Measurements from ENCODE around the gene RHO. TPM values are rescaled to one million over a fixed set of nuclear protein-coding genes. Genes with fewer than 3 reads are reported as not detected.

Gene RHO
- polyA plus RNA-seq, 1 of the 3 experiments (the other 2 are of a cell fraction): not detected

DNA sequence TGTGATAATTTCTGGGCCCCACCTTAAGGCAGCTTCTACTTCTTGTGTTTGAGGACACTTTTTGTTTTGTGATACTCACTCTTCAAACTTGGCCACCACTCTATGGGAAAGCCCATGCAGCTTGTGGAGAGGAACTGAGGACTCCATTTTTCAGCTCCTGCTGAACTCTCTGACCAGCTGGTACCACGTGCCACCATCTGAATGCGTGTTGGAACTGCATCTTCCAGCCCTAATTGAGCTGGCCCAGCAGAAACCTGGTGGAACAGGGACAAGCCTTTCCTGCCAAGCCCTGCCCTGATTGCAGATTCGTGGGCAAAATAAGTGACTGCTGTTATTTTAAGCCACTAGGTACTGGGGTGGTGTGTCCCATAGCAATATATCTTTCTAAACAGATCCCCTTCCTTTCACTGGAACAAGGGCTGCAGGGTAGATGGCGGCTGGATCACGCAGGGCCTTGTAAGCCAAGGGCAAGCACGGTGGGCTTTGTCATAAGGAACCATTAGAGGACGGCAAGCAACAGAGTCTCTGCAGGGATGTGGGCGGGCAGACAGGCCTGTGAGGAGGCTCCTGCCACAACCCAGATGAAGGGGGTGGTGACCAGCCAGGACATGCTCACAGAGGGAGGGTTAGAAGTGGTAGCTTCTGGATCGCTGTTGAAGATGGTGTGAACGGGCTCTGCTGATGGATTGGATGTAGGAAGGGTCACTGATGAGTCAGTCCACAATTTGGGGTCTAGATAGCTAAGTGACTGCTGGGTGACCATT is 24.0 kb downstream of the RHO start:
- POLR2A ChIA-PET: no interaction called here
- DNase-seq: no peak
- no peaks in the 10 kb centered on the region for H4K20me1 ChIP-seq (ENCODE audit: insufficient read depth)

DNA sequence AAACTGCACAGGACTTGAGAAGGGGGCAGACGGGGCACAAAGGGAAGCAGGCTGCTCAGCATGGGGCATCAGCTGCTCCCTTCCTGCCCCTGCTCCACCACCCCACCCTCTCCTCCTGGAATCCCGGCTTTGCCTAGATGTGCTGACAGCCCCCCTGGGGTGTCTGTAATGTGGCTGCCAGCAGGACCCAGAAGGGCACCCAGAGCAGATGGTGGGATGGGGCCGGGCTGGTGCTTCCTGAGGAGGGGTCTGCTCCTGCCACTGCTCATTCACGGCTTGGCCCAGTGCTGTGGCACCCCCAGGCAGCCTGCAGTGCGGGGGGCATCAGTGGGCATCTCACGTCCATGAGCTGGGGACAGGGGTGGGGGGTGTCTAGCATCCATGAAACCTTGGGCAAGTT is 24.7 kb downstream of the RHO start:
- 90% methylated on average over 1 of the region's 6 CpGs for WGBS (ENCODE audit: low lambda C conversion rate)
- peaks cover 5% of the 10 kb centered on the region for H3F3A ChIP-seq (replicated peaks; ENCODE audit: insufficient read depth)
- H3K4me3 ChIP-seq (ENCODE audit: low read depth in 2 of 2, low read length in 1 of 2): no peak overlapping the region
- DNase-seq: no peak
- ChIA-PET POLR2A (no interaction called here), CTCF (interaction anchor here (1.6 to 2.5 kb wide), 2 partner anchors 12 to 63 kb away, joined by 3 to 7 read pairs; no protein-coding TSS in a partner anchor)
- H3K36me3 ChIP-seq (replicated peaks in 1 of 2; ENCODE audit: control insufficient read depth in 1 of 2, insufficient read depth in 2 of 2, low read length in 1 of 2): no peaks in the 10 kb centered on the region
- no peak overlapping the region for H3K27ac ChIP-seq (ENCODE audit: low read depth in 2 of 2, low read length in 1 of 2)
- H3K4me1 ChIP-seq (ENCODE audit: control insufficient read depth in 1 of 2, insufficient read depth in 2 of 2, low read depth in 1 of 2, low read length in 1 of 2): peaks cover 2 to 35% of the 10 kb centered on the region in 2 experiments
- H3K79me2 ChIP-seq (ENCODE audit: insufficient read depth): no peaks in the 10 kb centered on the region
- no peaks in the 10 kb centered on the region for H3K9me2 ChIP-seq
- H2AFZ ChIP-seq (ENCODE audit: low read depth): no peak overlapping the region
- H4K20me1 ChIP-seq (ENCODE audit: insufficient read depth): no peaks in the 10 kb centered on the region
- no peak overlapping the region for H3K4me2 ChIP-seq
- no peaks in the 10 kb centered on the region for H3K9me3 ChIP-seq
- H3K9ac ChIP-seq: no peak overlapping the region
- H3K27me3 ChIP-seq (ENCODE audit: insufficient read depth): no peaks in the 10 kb centered on the region
- TF ChIP-seq GABPA (IDR thresholded peaks at IDR 0.05; ENCODE audit: low read depth) (no peak), PBX3 (IDR thresholded peaks at IDR 0.05) (no peak), FOXM1 (IDR thresholded peaks at IDR 0.05; ENCODE audit: low read depth) (no peak), EZH2phosphoT487 (IDR thresholded peaks at IDR 0.05; ENCODE audit: borderline replicate concordance, low read depth) (no peak), USF2 (IDR thresholded peaks at IDR 0.05; ENCODE audit: borderline replicate concordance, low read depth, low read length) (no peak), JUND (IDR thresholded peaks at IDR 0.05) (no peak), ZBTB33 (IDR thresholded peaks at IDR 0.05; ENCODE audit: borderline replicate concordance, low read depth) (no peak), YY1 (IDR thresholded peaks at IDR 0.05; ENCODE audit: low read depth) (no peak), GATA2 (CRISPR knock-in tag; IDR thresholded peaks at IDR 0.05) (no peak), RXRA (IDR thresholded peaks at IDR 0.05; ENCODE audit: borderline replicate concordance, low read depth) (no peak), CHD2 (IDR thresholded peaks at IDR 0.05; ENCODE audit: low read length, partially characterized antibody) (no peak), SMC3 (IDR thresholded peaks at IDR 0.05; ENCODE audit: low read depth, low read length) (no peak), ELF1 (IDR thresholded peaks at IDR 0.05) (no peak), RCOR1 (IDR thresholded peaks at IDR 0.05; ENCODE audit: low read length) (no peak), FOSL2 (IDR thresholded peaks at IDR 0.05; ENCODE audit: borderline replicate concordance, low read depth) (no peak), REST (IDR thresholded peaks at IDR 0.05; ENCODE audit: low read depth, low read length) (no peak), TAF1 (IDR thresholded peaks at IDR 0.05; ENCODE audit: borderline replicate concordance, low read depth, low read length) (no peak), EP300 (IDR thresholded peaks at IDR 0.05; ENCODE audit: borderline replicate concordance in 1 of 2, low read depth in 1 of 2, low read length in 1 of 2) (no peak)

More for the DNA sequence above, 24.0 kb downstream of the RHO start:
- Histone ChIP-seq H3K9me3 (no peaks in the 10 kb centered on the region), H3K27ac (ENCODE audit: low read depth in 2 of 2, low read length in 1 of 2) (no peak overlapping the region), H3K9ac (no peak overlapping the region), H3K4me1 (ENCODE audit: control insufficient read depth in 1 of 2, insufficient read depth in 2 of 2, low read depth in 1 of 2, low read length in 1 of 2) (peaks cover 0 to 28% of the 10 kb centered on the region in 2 experiments; a peak in 3 of 4 replicates), H3K27me3 (ENCODE audit: insufficient read depth) (no peaks in the 10 kb centered on the region), H3K79me2 (ENCODE audit: insufficient read depth) (no peaks in the 10 kb centered on the region), H3K36me3 (replicated peaks in 1 of 2; ENCODE audit: control insufficient read depth in 1 of 2, insufficient read depth in 2 of 2, low read length in 1 of 2) (no peaks in the 10 kb centered on the region), H3K4me3 (ENCODE audit: low read depth in 2 of 2, low read length in 1 of 2) (no peak overlapping the region), H3F3A (replicated peaks; ENCODE audit: insufficient read depth) (peaks cover 5% of the 10 kb centered on the region), H3K4me2 (no peak overlapping the region), H3K9me2 (no peaks in the 10 kb centered on the region), H2AFZ (ENCODE audit: low read depth) (no peak overlapping the region)
- TF ChIP-seq SIN3A (IDR thresholded peaks at IDR 0.05; ENCODE audit: borderline replicate concordance, low read depth, low read length): no peak
- no peak for TF ChIP-seq MEF2A (IDR thresholded peaks at IDR 0.05; ENCODE audit: borderline replicate concordance, low read depth)
- CTCF ChIA-PET: interaction anchor here (1.6 kb wide), 1 partner anchor 13 kb away, joined by 3 read pairs; no protein-coding TSS in a partner anchor
- WGBS (ENCODE audit: low lambda C conversion rate): 86% methylated on average over 8 of the region's 10 CpGs
